Measurements from ENCODE around the gene FLOT1. TPM values are rescaled to one million over a fixed set of nuclear protein-coding genes. Genes with fewer than 3 reads are reported as not detected.

FLOT1 gene
- total and polyA plus RNA-seq, 9 of the 15 experiments (the other 6 are each of a cell fraction or from before 2014, with no cell fraction given), result 11.7 to 149 (median 118) TPM

DNA sequence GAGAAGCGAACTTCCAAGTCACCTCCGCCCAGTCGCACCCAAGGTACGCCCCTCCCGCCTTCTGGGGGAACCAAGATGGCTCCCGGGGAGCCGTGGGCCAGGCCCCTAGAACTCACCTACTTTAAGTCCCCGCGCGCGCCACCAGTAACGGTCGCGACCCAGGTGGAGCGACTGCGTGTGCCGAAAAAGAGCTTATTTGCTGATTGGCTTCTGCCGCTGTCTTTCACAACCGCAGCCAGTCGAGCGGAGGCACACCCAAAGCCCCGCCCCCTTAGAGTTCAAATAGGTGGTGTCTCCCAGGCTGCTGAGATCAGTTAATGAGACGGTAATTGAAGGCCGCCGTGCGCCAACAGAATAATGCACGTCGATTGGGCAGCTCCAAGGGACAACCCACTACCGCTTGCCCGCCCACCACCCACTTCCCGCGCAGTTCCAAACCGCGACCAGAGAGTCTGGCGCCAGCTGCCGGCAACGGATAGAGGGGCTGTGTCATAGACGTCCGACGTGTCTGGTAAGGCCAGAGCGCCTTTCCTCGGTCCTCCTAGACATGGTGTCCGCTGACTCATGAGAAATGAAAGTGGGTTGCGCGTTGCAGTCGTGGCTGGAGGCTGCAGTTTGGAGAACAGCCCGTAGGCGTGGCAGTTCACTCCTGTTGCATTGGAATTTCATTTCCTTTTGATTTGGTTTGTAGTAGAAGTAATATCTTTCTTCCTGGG, 25.2 kb downstream of the FLOT1 start, which contains the start of gene MDC1 (continued):
- 0 out of 2 replicates have a peak, but pooled peaks have one; percentile 21 for TF ChIP-seq ZBTB17 (CRISPR knock-in tag; IDR thresholded peaks at IDR 0.05)
- TF ChIP-seq, protein P1, sequence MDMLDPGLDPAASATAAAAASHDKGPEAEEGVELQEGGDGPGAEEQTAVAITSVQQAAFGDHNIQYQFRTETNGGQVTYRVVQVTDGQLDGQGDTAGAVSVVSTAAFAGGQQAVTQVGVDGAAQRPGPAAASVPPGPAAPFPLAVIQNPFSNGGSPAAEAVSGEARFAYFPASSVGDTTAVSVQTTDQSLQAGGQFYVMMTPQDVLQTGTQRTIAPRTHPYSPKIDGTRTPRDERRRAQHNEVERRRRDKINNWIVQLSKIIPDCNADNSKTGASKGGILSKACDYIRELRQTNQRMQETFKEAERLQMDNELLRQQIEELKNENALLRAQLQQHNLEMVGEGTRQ (CRISPR knock-in tag; IDR thresholded peaks at IDR 0.05), result no peak
- TF ChIP-seq POU5F1 (IDR thresholded peaks at IDR 0.05; ENCODE audit: borderline replicate concordance, low read depth, low read length, partially characterized antibody), result peak; percentile 75
- TF ChIP-seq SOX6 (IDR thresholded peaks at IDR 0.05), result peak; percentile 86
- TF ChIP-seq, protein P2, sequence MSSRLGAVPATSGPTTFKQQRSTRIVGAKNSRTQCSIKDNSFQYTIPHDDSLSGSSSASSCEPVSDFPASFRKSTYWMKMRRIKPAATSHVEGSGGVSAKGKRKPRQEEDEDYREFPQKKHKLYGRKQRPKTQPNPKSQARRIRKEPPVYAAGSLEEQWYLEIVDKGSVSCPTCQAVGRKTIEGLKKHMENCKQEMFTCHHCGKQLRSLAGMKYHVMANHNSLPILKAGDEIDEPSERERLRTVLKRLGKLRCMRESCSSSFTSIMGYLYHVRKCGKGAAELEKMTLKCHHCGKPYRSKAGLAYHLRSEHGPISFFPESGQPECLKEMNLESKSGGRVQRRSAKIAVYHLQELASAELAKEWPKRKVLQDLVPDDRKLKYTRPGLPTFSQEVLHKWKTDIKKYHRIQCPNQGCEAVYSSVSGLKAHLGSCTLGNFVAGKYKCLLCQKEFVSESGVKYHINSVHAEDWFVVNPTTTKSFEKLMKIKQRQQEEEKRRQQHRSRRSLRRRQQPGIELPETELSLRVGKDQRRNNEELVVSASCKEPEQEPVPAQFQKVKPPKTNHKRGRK (tag; IDR thresholded peaks at IDR 0.05), result no peak

DNA sequence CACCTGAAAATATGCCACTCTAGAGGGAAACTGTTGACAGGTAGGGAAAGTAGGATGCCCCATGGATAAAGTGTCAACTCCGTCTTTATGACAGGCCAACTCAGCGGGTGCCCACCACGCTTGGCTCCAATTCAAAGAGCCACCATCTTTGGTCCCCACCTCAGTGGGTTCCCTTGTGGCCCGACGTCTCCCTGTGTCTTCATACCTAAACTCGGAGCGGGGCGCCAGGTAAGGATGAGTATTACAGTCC, 25.7 kb downstream of the FLOT1 start:
- peak overlapping the region; percentile 66 for H2AFZ ChIP-seq (ENCODE audit: low read depth, low read length)
- intact Hi-C loops (cut with micrococcal nuclease) (loop anchor here (1.0 kb wide), 3 partner anchors 30 to 100 kb away; partner anchors contain the start of genes MRPS18B and PPP1R10), in situ Hi-C loops (cut with MboI) (no loop called here)
- H3K9ac ChIP-seq (ENCODE audit: insufficient read depth in 1 of 2, low read depth in 2 of 2, low read length in 2 of 2), result peak overlapping the region; percentile 94 to 100
- peaks cover 38% of the 10 kb centered on the region for H3K36me3 ChIP-seq (ENCODE audit: control insufficient read depth, insufficient read depth, low read length)
- FAIRE-seq, result no peak
- DNase-seq (ENCODE audit: extremely low read depth in 1 of 4, low spot score in 3 of 4), result no peak
- peaks cover 70% of the 10 kb centered on the region for H3K79me2 ChIP-seq (ENCODE audit: control insufficient read depth, insufficient read depth, low read length)
- no peaks in the 10 kb centered on the region for H3K9me3 ChIP-seq (replicated peaks; ENCODE audit: control insufficient read depth, insufficient read depth, low read depth, low read length)
- TSS peak; percentile 52 for BruUV-seq (replicated peaks)
- ChIA-PET CTCF (ENCODE audit: low intra/inter-chr PET ratio) (no interaction called here), POLR2A (interaction anchor here (0.6 to 27.1 kb wide), 18 partner anchors 13 to 990 kb away, joined by 3 to 524 read pairs (median 4); partner anchors contain the start of genes LY6G6F and NRM)
- no peaks in the 10 kb centered on the region for H3K9me1 ChIP-seq (ENCODE audit: control insufficient read depth, insufficient read depth, low read length)
- no peaks in the 10 kb centered on the region for H3K27me3 ChIP-seq (ENCODE audit: control insufficient read depth in 2 of 2, insufficient read depth in 2 of 2, low read length in 2 of 2)
- WGBS (ENCODE audit: insufficient coverage, low coverage, missing lambda C conversion rate), result 0% methylated on average over 8 of the region's 8 CpGs
- peak overlapping the region; percentile 98 for H3K4me2 ChIP-seq (ENCODE audit: insufficient read depth, low read length)
- peak overlapping the region; percentile 98 for H3K27ac ChIP-seq (ENCODE audit: extremely low read depth, low read depth, low read length)
- ATAC-seq, result no peak
- H3K4me3 ChIP-seq, result peak overlapping the region; percentile 56
- peaks cover 7 to 15% of the 10 kb centered on the region in 2 experiments for H3K4me1 ChIP-seq (replicated peaks in 1 of 2; ENCODE audit: control insufficient read depth in 2 of 2, insufficient read depth in 2 of 2, low read length in 2 of 2)
- H4K20me1 ChIP-seq (replicated peaks; ENCODE audit: control insufficient read depth, insufficient read depth, low read length), result peaks cover 4% of the 10 kb centered on the region
- peak; percentile 17; the same call in 1 of the 2 replicates for TF ChIP-seq NBN (IDR thresholded peaks at IDR 0.05; ENCODE audit: low read depth)
- TF ChIP-seq, protein P3, sequence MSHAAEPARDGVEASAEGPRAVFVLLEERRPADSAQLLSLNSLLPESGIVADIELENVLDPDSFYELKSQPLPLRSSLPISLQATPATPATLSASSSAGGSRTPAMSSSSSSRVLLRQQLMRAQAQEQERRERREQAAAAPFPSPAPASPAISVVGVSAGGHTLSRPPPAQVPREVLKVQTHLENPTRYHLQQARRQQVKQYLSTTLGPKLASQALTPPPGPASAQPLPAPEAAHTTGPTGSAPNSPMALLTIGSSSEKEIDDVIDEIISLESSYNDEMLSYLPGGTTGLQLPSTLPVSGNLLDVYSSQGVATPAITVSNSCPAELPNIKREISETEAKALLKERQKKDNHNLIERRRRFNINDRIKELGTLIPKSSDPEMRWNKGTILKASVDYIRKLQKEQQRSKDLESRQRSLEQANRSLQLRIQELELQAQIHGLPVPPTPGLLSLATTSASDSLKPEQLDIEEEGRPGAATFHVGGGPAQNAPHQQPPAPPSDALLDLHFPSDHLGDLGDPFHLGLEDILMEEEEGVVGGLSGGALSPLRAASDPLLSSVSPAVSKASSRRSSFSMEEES (CRISPR knock-in tag; IDR thresholded peaks at IDR 0.05), result no peak
- TF ChIP-seq HNRNPUL1 (IDR thresholded peaks at IDR 0.05; ENCODE audit: low read length), result no peak
- no peak for TF ChIP-seq NFE2 (IDR thresholded peaks at IDR 0.05; ENCODE audit: low read depth)
- TF ChIP-seq ZSCAN32 (CRISPR knock-in tag; IDR thresholded peaks at IDR 0.05), result no peak
- no peak for TF ChIP-seq SMAD2 (IDR thresholded peaks at IDR 0.05; ENCODE audit: low read depth, low read length)
- peak; percentile 9; the same call in 1 of the 2 replicates for TF ChIP-seq TEAD4 (IDR thresholded peaks at IDR 0.05; ENCODE audit: low read length)
- no peak for TF ChIP-seq TEAD4 (CRISPR knock-in tag; IDR thresholded peaks at IDR 0.05; ENCODE audit: borderline replicate concordance)
- TF ChIP-seq, protein P4, sequence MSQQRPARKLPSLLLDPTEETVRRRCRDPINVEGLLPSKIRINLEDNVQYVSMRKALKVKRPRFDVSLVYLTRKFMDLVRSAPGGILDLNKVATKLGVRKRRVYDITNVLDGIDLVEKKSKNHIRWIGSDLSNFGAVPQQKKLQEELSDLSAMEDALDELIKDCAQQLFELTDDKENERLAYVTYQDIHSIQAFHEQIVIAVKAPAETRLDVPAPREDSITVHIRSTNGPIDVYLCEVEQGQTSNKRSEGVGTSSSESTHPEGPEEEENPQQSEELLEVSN (IDR thresholded peaks at IDR 0.05; ENCODE audit: borderline replicate concordance in 1 of 2, extremely low read depth in 1 of 2, insufficient read depth in 1 of 2, insufficient read length in 1 of 2, low read depth in 1 of 2, low read length in 1 of 2, poor library complexity in 1 of 2, severe bottlenecking in 1 of 2), result no peak
- TF ChIP-seq NCOR1 (IDR thresholded peaks at IDR 0.05), result 0 out of 2 replicates have a peak, but pooled peaks have one; percentile 26
- TF ChIP-seq FOXK1 (CRISPR knock-in tag; IDR thresholded peaks at IDR 0.05; ENCODE audit: borderline replicate concordance), result peak; percentile 17; the same call in 1 of the 2 replicates
